Lower leg skin (tissue), 4 donors: ENCODE results near the gene HELT. TPM values are rescaled to one million over a fixed set of nuclear protein-coding genes. Genes with fewer than 3 reads are reported as not detected.

Source experiments
- DNase-seq, 2 donors: peaks; one replicate each; pipeline ENCODE4 v3.0.0-alpha.2; 2019; ENCODE audit warnings: low spot score in 2 of 2
- H3K4me3 ChIP-seq: fragments of 200-600 bp; sonication (generic); 2 replicates; pipeline ENCODE4 v1.5.1; 2017; ENCODE audit warnings: mild to moderate bottlenecking, low read depth; ENCODE audit not compliant: poor library complexity, severe bottlenecking
- CTCF ChIP-seq, 3 donors: fragments of 450-650 bp; IDR thresholded peaks; one replicate each; pipeline ENCODE4 v1.5.1; 2016; ENCODE audit warnings: antibody characterized with exemption in 3 of 3, mild to moderate bottlenecking in 3 of 3, moderate library complexity in 2 of 3
- POLR2A ChIP-seq, 2 donors: fragments of 450-650 bp; IDR thresholded peaks; one replicate each; pipeline ENCODE4 v1.6.1; 2016 to 2017; ENCODE audit warnings: antibody characterized with exemption in 2 of 2, mild to moderate bottlenecking in 1 of 2, moderate library complexity in 1 of 2
- WGBS, 2 donors: methylation state at CpG; one replicate each; pipeline ENCODE4 v1.1.5; 2018; 5-methylcytosine and 5-hydroxymethylcytosine counted together
- intact Hi-C: fragments of 100-400 bp; cut with DNase I; formaldehyde crosslinking; loops from one replicate; pipeline ENCODE4 v1.15.0; 2023; ENCODE audit warnings: low total_unique reads
- total RNA-seq, 4 donors: library from RNA; depleted of rRNA; stranded (reverse); fragments of >200 nt; gene quantifications; one replicate each; pipeline ENCODE4 v1.1.0, GENCODE V29; 2016

HELT gene
- total RNA-seq, 4 donors from 2014 or later = 0.34 to 8.7 (median 2.2) TPM

DNA sequence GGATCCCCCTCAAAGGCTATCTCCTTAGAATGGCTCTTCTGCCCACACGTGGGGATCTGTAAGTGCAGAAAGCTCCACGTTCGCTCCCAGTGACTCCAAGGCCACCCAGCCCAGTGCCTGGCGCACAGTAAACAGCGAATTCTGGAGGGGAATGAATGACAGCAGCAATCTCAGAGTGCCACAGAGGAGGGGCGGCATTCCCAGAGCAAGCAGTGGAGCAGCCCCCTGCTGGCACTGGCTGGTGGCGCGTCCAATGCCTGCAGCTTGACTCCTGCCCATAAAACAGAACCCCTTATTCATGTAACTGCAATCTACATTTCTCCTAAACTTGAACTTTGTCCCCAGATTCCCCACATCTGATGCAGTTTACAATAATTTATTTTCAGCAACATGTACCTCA is 6.9 kb upstream of the HELT start:
- 30 to 41% methylated on average over 8 of the region's 8 CpGs for WGBS, 2 donors
- no peak overlapping the region for H3K4me3 ChIP-seq
- intact Hi-C loops = no loop called here
- no peak for TF ChIP-seq CTCF (IDR thresholded peaks at IDR 0.05)
- no peak for TF ChIP-seq POLR2A (IDR thresholded peaks at IDR 0.05)
- no peak for DNase-seq

GRCh38 chr4:185013417-185014125 is 4.7 kb upstream of the HELT start:
- intact Hi-C loops = no loop called here
- no peak overlapping the region for H3K4me3 ChIP-seq
- no peak for DNase-seq
- no peak for TF ChIP-seq CTCF (IDR thresholded peaks at IDR 0.05)
- no peak for TF ChIP-seq POLR2A (IDR thresholded peaks at IDR 0.05)
- WGBS, 2 donors = 45 to 49% methylated on average over 16 of the region's 16 CpGs

DNA sequence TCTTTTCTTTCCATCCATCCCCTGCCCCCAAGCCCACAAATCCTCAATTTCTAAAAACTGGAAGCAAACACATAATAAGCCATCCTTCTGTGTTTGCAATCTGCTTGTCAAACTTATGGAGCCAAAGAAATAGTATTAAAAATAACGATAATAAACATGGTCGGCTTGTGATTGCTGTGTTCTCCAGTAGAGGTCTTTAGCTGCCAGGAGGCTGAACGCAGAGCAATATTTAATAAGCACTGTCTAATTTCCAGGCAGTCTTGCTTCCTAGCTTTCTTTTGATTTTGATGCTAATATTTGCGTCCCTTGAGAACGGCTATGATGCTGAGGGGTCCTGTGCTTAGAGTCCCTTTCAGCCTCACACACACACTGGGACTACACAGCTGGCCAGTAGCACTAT is 3.2 kb upstream of the HELT start:
- no peak for DNase-seq
- 49 to 53% methylated on average over 5 of the region's 5 CpGs for WGBS, 2 donors
- no peak overlapping the region for H3K4me3 ChIP-seq
- intact Hi-C loops = no loop called here
- TF ChIP-seq CTCF (IDR thresholded peaks at IDR 0.05) (no peak), POLR2A (IDR thresholded peaks at IDR 0.05) (no peak)

DNA sequence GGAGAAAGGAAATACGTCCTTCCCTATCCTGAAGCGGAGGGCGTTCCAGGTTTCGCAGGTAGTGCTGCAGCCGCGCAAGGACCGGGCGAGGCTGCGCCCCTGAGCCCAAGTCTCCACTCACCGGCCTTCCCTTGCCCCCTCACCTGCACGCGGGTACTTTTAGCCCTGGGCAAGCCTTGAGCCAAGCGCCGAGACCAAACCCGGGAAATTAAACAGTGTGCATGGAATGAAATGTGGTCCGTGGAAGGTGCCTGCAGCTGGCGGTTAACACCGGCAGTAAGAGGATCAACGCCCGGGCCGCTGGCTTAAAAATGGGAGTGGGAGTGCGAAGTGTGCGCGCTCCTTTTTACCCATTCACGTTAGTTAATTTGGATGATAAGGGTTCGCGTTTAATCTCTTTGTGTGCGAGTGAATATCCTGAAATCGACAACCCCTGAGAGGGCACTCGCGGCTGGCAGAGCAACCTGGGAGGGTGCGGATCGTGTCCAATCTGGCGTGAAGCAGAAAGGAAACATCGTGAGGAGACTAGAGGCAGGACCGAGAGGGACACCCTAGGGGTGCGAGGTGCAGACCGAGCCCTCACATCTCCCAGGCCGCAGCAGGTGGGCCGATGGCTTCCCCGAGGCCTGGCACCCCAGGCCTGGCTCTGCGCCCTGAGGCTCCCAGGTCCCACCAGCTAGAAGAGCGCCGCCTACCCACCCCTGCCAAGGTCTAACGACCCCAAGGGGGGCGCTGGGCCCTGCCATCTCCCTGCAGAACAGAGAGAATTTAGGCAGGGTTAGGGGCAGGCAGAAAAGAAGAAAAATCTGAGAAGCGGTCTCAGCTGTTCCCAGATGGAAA is 2.0 kb upstream of the HELT start:
- TF ChIP-seq CTCF (IDR thresholded peaks at IDR 0.05) (no peak), POLR2A (IDR thresholded peaks at IDR 0.05) (no peak)
- H3K4me3 ChIP-seq = no peak overlapping the region
- 8% methylated on average over 47 of the region's 47 CpGs for WGBS, 2 donors
- no peak for DNase-seq
- intact Hi-C loops = no loop called here

- no peak for DNase-seq
- 2 to 3% methylated on average over 34 of the region's 34 CpGs for WGBS, 2 donors
- no peak overlapping the region for H3K4me3 ChIP-seq
- no peak for TF ChIP-seq CTCF (IDR thresholded peaks at IDR 0.05)
- intact Hi-C loops = no loop called here
Observed at GRCh38 chr4:185016946-185017758, 1.1 kb upstream of the HELT start.
